HEK293 (cell line): ENCODE data around the gene PIN4.

Experiments used
- CTCF ChIA-PET: fragments of 350-600 bp; formaldehyde crosslinking; extraction: SDS; loops from one replicate; lab custom pipeline; 2021; ENCODE audit warnings: antibody characterized with exemption; lab: Yijun Ruan, JAX
- POLR2A ChIA-PET: fragments of 300-600 bp; formaldehyde crosslinking; extraction: SDS; loops from one replicate; lab custom pipeline; 2020; ENCODE audit warnings: antibody characterized with exemption, inconsistent platforms; lab: Yijun Ruan, JAX
- H3K27ac ChIP-seq: fragments of 200-500 bp; sonication (Bioruptor generic); 2 replicates; pipeline ENCODE4 v1.5.1; 2014; ENCODE audit warnings: low read depth, low read length, control low read depth, inconsistent platforms; ENCODE audit errors: extremely low read depth
- H3K36me3 ChIP-seq, 2 experiments: fragments of 200-500 bp in 1 of 2; sonication (Bioruptor generic) in 1 of 2; 1 replicate in 1 of 2; 2 replicates in 1 of 2; pipeline ENCODE4 v1.5.1; 2014 to 2017; ENCODE audit warnings: inconsistent platforms in 2 of 2, low read length in 2 of 2; ENCODE audit not compliant: control insufficient read depth in 2 of 2, insufficient read depth in 1 of 2
- H3K4me1 ChIP-seq: fragments of 200-500 bp; sonication (Bioruptor generic); 2 replicates; pipeline ENCODE4 v1.5.1; 2014; ENCODE audit warnings: mild to moderate bottlenecking, low read length, inconsistent platforms; ENCODE audit not compliant: control insufficient read depth, insufficient read depth
- H3K4me3 ChIP-seq: 2 replicates; pipeline ENCODE4 v1.5.1; 2011; ENCODE audit warnings: low read depth, mild to moderate bottlenecking, control low read depth, low read length, moderate library complexity
- H3K9me3 ChIP-seq: fragments of 200-500 bp; sonication (Bioruptor generic); 2 replicates; pipeline ENCODE4 v1.5.1; 2014; ENCODE audit warnings: low read depth, low read length, inconsistent platforms; ENCODE audit not compliant: control insufficient read depth, insufficient read depth
- KLF16 ChIP-seq: fragments of 450-650 bp; formaldehyde crosslinking; IDR thresholded peaks from 2 replicates; pipeline ENCODE4 v1.5.1; 2017; ENCODE audit warnings: missing biosample characterization, missing genetic modification characterization
- REPIN1 ChIP-seq: fragments of 450-650 bp; formaldehyde crosslinking; IDR thresholded peaks from 2 replicates; pipeline ENCODE4 v1.5.1; 2017; ENCODE audit warnings: missing biosample characterization, missing genetic modification characterization, low read depth
- SCRT1 ChIP-seq: fragments of 450-650 bp; formaldehyde crosslinking; IDR thresholded peaks from 2 replicates; pipeline ENCODE4 v1.5.1; 2016; ENCODE audit warnings: missing biosample characterization, missing genetic modification characterization, borderline replicate concordance
- SETDB1 ChIP-seq: IDR thresholded peaks from one replicate; pipeline ENCODE4 v1.6.1; 2017; ENCODE audit warnings: mild to moderate bottlenecking, low read length, moderate library complexity, mixed read lengths; ENCODE audit not compliant: insufficient read length
- TRIM28 ChIP-seq: IDR thresholded peaks from 2 replicates; pipeline ENCODE4 v1.6.1; 2011; ENCODE audit warnings: low read length, control low read depth, borderline replicate concordance
- ZBTB20 ChIP-seq: fragments of 450-650 bp; formaldehyde crosslinking; IDR thresholded peaks from 2 replicates; pipeline ENCODE4 v1.5.1; 2016; ENCODE audit warnings: missing biosample characterization, missing genetic modification characterization
- ZBTB8A ChIP-seq: fragments of 450-650 bp; formaldehyde crosslinking; IDR thresholded peaks from 2 replicates; pipeline ENCODE4 v1.5.1; 2016; ENCODE audit warnings: missing biosample characterization, missing genetic modification characterization
- ZNF121 ChIP-seq: fragments of 450-650 bp; formaldehyde crosslinking; IDR thresholded peaks from 2 replicates; pipeline ENCODE4 v1.5.1; 2016; ENCODE audit warnings: missing biosample characterization, missing genetic modification characterization
- ZNF16 ChIP-seq: fragments of 450-650 bp; formaldehyde crosslinking; IDR thresholded peaks from 2 replicates; pipeline ENCODE4 v1.5.1; 2016; ENCODE audit warnings: low read depth, missing biosample characterization, missing genetic modification characterization
- ZNF174 ChIP-seq: fragments of 450-650 bp; formaldehyde crosslinking; IDR thresholded peaks from 2 replicates; pipeline ENCODE4 v1.5.0; 2017; ENCODE audit warnings: missing biosample characterization, mild to moderate bottlenecking, missing genetic modification characterization
- ZNF214 ChIP-seq: fragments of 450-650 bp; formaldehyde crosslinking; IDR thresholded peaks from 2 replicates; pipeline ENCODE4 v1.5.1; 2017; ENCODE audit warnings: missing biosample characterization, mild to moderate bottlenecking, missing genetic modification characterization, borderline replicate concordance
- ZNF311 ChIP-seq: fragments of 450-650 bp; formaldehyde crosslinking; IDR thresholded peaks from 2 replicates; pipeline ENCODE4 v1.5.1; 2017; ENCODE audit warnings: missing biosample characterization, missing genetic modification characterization, borderline replicate concordance
- ZNF350 ChIP-seq: fragments of 450-650 bp; formaldehyde crosslinking; IDR thresholded peaks from 2 replicates; pipeline ENCODE4 v1.5.0; 2017; ENCODE audit warnings: missing biosample characterization, mild to moderate bottlenecking, missing genetic modification characterization
- ZNF48 ChIP-seq: fragments of 450-650 bp; formaldehyde crosslinking; IDR thresholded peaks from 2 replicates; pipeline ENCODE4 v1.5.1; 2016; ENCODE audit warnings: missing biosample characterization, missing genetic modification characterization
- ZNF544 ChIP-seq: fragments of 450-650 bp; formaldehyde crosslinking; IDR thresholded peaks from 2 replicates; pipeline ENCODE4 v1.5.0; 2017; ENCODE audit warnings: missing biosample characterization, missing genetic modification characterization
- ZNF571 ChIP-seq: fragments of 450-650 bp; formaldehyde crosslinking; IDR thresholded peaks from 2 replicates; pipeline ENCODE4 v1.5.0; 2017; ENCODE audit warnings: missing biosample characterization, missing genetic modification characterization
- ZNF580 ChIP-seq: fragments of 450-650 bp; formaldehyde crosslinking; IDR thresholded peaks from 2 replicates; pipeline ENCODE4 v1.5.1; 2016; ENCODE audit warnings: missing biosample characterization, missing genetic modification characterization
- ZNF585B ChIP-seq: fragments of 450-650 bp; formaldehyde crosslinking; IDR thresholded peaks from 2 replicates; pipeline ENCODE4 v1.5.1; 2016; ENCODE audit warnings: missing biosample characterization, missing genetic modification characterization
- ZNF624 ChIP-seq: fragments of 450-650 bp; formaldehyde crosslinking; IDR thresholded peaks from 2 replicates; pipeline ENCODE4 v1.5.1; 2017; ENCODE audit warnings: missing biosample characterization, missing genetic modification characterization
- ZXDB ChIP-seq: fragments of 450-650 bp; formaldehyde crosslinking; IDR thresholded peaks from 2 replicates; pipeline ENCODE4 v1.5.1; 2016; ENCODE audit warnings: missing biosample characterization, missing genetic modification characterization
- TF ChIP-seq, protein P1 (sequence below): fragments of 450-650 bp; formaldehyde crosslinking; IDR thresholded peaks from 2 replicates; pipeline ENCODE4 v1.5.1; 2017; ENCODE audit warnings: missing biosample characterization, missing genetic modification characterization

PIN4 gene

DNA sequence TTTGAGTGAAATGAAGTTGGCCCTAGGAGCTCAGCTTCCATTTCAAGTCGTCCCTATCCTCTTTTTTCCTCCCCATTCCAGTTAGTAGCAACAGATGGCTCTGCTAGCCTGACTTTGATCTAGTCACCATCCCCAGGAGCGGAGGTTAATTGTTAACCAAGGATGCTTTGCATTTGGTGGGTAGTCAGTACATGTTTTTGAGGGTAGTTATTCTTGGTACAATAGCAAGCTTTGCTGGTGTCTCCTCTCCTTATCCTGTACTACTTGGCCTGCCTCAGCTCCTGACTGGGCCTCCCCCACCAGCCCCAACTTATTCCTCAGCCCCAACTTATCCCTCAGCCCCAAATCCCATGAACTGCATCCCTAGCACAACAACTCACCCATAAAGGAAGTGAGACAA is 35.0 kb upstream of the PIN4 start:
- Histone ChIP-seq H3K4me1 (no peaks in the 10 kb centered on the region), H3K4me3 (no peak overlapping the region), H3K27ac (no peak overlapping the region), H3K9me3 (no peaks in the 10 kb centered on the region; the same call in 1 of the 2 replicates), H3K36me3 (no peaks in the 10 kb centered on the region)
- TF ChIP-seq, protein P1, sequence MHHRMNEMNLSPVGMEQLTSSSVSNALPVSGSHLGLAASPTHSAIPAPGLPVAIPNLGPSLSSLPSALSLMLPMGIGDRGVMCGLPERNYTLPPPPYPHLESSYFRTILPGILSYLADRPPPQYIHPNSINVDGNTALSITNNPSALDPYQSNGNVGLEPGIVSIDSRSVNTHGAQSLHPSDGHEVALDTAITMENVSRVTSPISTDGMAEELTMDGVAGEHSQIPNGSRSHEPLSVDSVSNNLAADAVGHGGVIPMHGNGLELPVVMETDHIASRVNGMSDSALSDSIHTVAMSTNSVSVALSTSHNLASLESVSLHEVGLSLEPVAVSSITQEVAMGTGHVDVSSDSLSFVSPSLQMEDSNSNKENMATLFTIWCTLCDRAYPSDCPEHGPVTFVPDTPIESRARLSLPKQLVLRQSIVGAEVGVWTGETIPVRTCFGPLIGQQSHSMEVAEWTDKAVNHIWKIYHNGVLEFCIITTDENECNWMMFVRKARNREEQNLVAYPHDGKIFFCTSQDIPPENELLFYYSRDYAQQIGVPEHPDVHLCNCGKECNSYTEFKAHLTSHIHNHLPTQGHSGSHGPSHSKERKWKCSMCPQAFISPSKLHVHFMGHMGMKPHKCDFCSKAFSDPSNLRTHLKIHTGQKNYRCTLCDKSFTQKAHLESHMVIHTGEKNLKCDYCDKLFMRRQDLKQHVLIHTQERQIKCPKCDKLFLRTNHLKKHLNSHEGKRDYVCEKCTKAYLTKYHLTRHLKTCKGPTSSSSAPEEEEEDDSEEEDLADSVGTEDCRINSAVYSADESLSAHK, result no peak
- TF ChIP-seq ZNF571, result no peak
- no peak for TF ChIP-seq ZBTB20
- ChIA-PET POLR2A (no interaction called here), CTCF (no interaction called here)

DNA sequence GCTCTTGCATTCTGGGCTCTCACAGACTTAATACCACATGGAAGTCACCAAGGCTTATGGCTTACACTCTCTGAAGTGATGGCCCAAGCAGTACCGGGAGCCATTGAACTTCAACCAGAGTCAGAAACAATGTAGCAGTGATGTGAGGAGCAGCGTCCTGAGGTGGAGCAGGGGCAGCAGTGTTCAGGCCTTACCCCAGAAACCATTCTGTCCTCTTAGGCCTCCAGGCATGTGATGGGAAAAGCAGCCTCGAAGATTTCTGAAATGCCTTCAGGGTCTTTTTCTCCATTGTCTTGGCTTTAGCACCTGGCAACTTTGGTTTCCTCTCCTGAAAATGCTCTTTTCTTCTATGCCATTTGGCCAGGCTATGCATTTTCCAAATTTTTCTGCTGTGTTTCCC is 22.8 kb upstream of the PIN4 start:
- CTCF ChIA-PET, result no interaction called here
- no peaks in the 10 kb centered on the region for H3K36me3 ChIP-seq
- POLR2A ChIA-PET, result no interaction called here
- H3K9me3 ChIP-seq, result peaks cover 9% of the 10 kb centered on the region
- H3K4me1 ChIP-seq, result no peaks in the 10 kb centered on the region
- TF ChIP-seq ZNF585B (tag by site-specific recombination), result peak; percentile 100
- peak; percentile 79 for TF ChIP-seq SETDB1
- peak; percentile 92; the same call in 1 of the 2 replicates for TF ChIP-seq TRIM28
- TF ChIP-seq ZNF311, result no peak
- no peak overlapping the region for H3K27ac ChIP-seq
- no peak overlapping the region for H3K4me3 ChIP-seq

DNA sequence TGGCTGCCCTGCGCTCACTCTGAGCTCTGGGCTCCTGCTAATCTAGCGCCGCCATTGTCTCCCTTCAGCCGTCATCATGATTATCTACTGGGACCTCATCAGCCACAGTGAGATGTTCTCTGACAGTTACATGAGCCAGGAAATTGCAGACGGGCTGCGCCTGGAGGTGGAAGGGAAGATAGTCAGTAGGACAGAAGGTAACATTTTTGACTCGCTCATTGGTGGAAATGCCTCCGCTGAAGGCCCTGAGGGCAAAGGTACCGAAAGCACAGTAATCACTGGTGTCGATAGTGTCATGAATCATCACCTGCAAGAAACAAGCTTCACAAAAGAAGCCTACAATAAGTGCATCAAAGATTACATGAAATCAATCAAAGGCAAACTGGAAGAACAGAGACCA is 21.8 kb upstream of the PIN4 start:
- POLR2A ChIA-PET, result no interaction called here
- H3K4me1 ChIP-seq, result no peaks in the 10 kb centered on the region
- CTCF ChIA-PET, result no interaction called here
- no peak overlapping the region for H3K4me3 ChIP-seq
- peaks cover 9% of the 10 kb centered on the region for H3K9me3 ChIP-seq
- TF ChIP-seq SCRT1 (tag by site-specific recombination) (no peak), KLF16 (no peak), ZNF16 (tag by site-specific recombination) (no peak), ZNF214 (tag by site-specific recombination) (no peak), ZNF174 (tag by site-specific recombination) (no peak), ZNF48 (no peak), ZNF311 (no peak), REPIN1 (tag by site-specific recombination) (no peak), ZNF121 (tag by site-specific recombination) (no peak), ZXDB (tag by site-specific recombination) (no peak), ZNF544 (tag by site-specific recombination) (no peak), ZNF624 (no peak), ZNF580 (tag by site-specific recombination) (no peak), ZBTB8A (tag by site-specific recombination) (no peak), ZNF350 (no peak)
- TF ChIP-seq, protein P1, result no peak
- no peak overlapping the region for H3K27ac ChIP-seq
- H3K36me3 ChIP-seq, result no peaks in the 10 kb centered on the region; a peak in 1 of 3 replicates
